Measurements from ENCODE around the gene UCP3. TPM values are rescaled to one million over a fixed set of nuclear protein-coding genes. Genes with fewer than 3 reads are reported as not detected.

The UCP3 gene
- polyA plus RNA-seq, 1 donor (not counting 4 experiments of a cell fraction or from before 2014, with no cell fraction given) = 0.52 TPM

- H3K9me1 ChIP-seq (ENCODE audit: control insufficient read depth, extremely low read depth, insufficient read depth, low read length) = no peaks in the 10 kb centered on the region
- no peaks in the 10 kb centered on the region for H3K36me3 ChIP-seq (ENCODE audit: control insufficient read depth in 2 of 2, extremely low read depth in 1 of 2, insufficient read depth in 2 of 2, low read length in 2 of 2)
- H3K27me3 ChIP-seq (ENCODE audit: control insufficient read depth, extremely low read depth, insufficient read depth, low read length) = peaks cover 9% of the 10 kb centered on the region
- no peak overlapping the region for H3K4me3 ChIP-seq (ENCODE audit: control insufficient read depth in 2 of 3, extremely low read depth in 1 of 3, insufficient read depth in 2 of 3, low read depth in 1 of 3, low read length in 3 of 3)
- H3K27ac ChIP-seq (ENCODE audit: control insufficient read depth, insufficient read depth, low read length) = no peak overlapping the region
- H3K9me3 ChIP-seq (ENCODE audit: control insufficient read depth, low read depth, low read length) = no peaks in the 10 kb centered on the region
- no peak overlapping the region for H2AFZ ChIP-seq (ENCODE audit: control insufficient read depth, low read length)
- TF ChIP-seq EZH2 (IDR thresholded peaks at IDR 0.05; ENCODE audit: low read length) = no peak
- TF ChIP-seq, protein P1, sequence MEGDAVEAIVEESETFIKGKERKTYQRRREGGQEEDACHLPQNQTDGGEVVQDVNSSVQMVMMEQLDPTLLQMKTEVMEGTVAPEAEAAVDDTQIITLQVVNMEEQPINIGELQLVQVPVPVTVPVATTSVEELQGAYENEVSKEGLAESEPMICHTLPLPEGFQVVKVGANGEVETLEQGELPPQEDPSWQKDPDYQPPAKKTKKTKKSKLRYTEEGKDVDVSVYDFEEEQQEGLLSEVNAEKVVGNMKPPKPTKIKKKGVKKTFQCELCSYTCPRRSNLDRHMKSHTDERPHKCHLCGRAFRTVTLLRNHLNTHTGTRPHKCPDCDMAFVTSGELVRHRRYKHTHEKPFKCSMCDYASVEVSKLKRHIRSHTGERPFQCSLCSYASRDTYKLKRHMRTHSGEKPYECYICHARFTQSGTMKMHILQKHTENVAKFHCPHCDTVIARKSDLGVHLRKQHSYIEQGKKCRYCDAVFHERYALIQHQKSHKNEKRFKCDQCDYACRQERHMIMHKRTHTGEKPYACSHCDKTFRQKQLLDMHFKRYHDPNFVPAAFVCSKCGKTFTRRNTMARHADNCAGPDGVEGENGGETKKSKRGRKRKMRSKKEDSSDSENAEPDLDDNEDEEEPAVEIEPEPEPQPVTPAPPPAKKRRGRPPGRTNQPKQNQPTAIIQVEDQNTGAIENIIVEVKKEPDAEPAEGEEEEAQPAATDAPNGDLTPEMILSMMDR (optimal IDR thresholded peaks at IDR 0.05 in 1 of 3, IDR thresholded peaks at IDR 0.05 in 1 of 3, conservative IDR thresholded peaks at IDR 0.05 in 1 of 3; ENCODE audit: extremely low read depth in 1 of 3, insufficient read depth in 2 of 3, low read length in 3 of 3) = no peak
- no peaks in the 10 kb centered on the region for H3K79me2 ChIP-seq (ENCODE audit: control insufficient read depth, insufficient read depth, low read length)
- no peak overlapping the region for H3K9ac ChIP-seq (ENCODE audit: control insufficient read depth, extremely low read depth, insufficient read depth, low read length)
- no peak for DNase-seq (ENCODE audit: low read depth, low spot score)
- no peaks in the 10 kb centered on the region for H4K20me1 ChIP-seq (ENCODE audit: control insufficient read depth, extremely low read depth, insufficient read depth, low read length)
- FAIRE-seq = no peak
- no peak overlapping the region for H3K4me2 ChIP-seq (ENCODE audit: control insufficient read depth, extremely low read depth, insufficient read depth, low read depth, low read length)
- dilution Hi-C loops (cut with MboI; ENCODE audit: extremely low pct_ligation_motif_present, low sequenced_read_pairs) = no loop called here
- H3K4me1 ChIP-seq (ENCODE audit: control insufficient read depth, extremely low read depth, insufficient read depth, low read length) = no peaks in the 10 kb centered on the region
Observed at GRCh38 chr11:73961321-73961720, 47.6 kb downstream of the UCP3 start.

DNA sequence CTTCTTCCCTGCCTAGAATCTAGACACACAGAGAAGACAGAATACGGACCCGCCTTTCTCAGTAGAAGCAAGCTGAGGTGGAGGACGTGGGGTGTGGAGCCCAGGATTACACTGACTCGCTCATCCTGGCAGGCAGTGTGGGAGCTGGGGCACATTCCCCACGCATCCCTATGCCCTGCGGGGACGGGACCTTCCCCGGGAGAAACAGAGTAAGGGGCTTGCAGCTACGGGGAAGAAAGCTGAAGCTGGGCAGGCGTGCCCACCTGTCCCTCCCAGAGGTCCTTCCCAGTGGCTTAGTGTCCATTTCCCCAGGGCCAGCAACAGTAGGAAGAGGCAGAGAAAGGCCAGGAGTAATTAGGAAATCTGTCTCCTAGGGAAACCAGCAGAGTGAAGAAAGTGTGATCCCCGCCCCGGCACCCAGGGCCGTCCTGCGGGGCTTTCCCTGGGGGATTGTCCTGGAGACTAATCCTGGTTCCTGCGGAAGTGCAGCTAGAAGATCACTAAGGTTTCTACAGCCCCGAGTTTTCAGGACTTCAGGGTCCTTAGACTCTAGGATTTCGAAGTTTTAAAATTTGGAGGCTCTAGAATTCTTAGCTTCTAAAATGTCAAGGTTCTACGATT is 50.3 kb downstream of the UCP3 start:
- Histone ChIP-seq H3K27ac (ENCODE audit: control insufficient read depth, insufficient read depth, low read length) (no peak overlapping the region), H3K9ac (ENCODE audit: control insufficient read depth, extremely low read depth, insufficient read depth, low read length) (no peak overlapping the region), H3K4me3 (ENCODE audit: control insufficient read depth in 2 of 3, extremely low read depth in 1 of 3, insufficient read depth in 2 of 3, low read depth in 1 of 3, low read length in 3 of 3) (no peak overlapping the region), H3K36me3 (ENCODE audit: control insufficient read depth in 2 of 2, extremely low read depth in 1 of 2, insufficient read depth in 2 of 2, low read length in 2 of 2) (no peaks in the 10 kb centered on the region), H3K4me1 (ENCODE audit: control insufficient read depth, extremely low read depth, insufficient read depth, low read length) (peaks cover 4% of the 10 kb centered on the region), H2AFZ (ENCODE audit: control insufficient read depth, low read length) (no peak overlapping the region), H3K9me1 (ENCODE audit: control insufficient read depth, extremely low read depth, insufficient read depth, low read length) (no peaks in the 10 kb centered on the region), H3K79me2 (ENCODE audit: control insufficient read depth, insufficient read depth, low read length) (no peaks in the 10 kb centered on the region), H4K20me1 (ENCODE audit: control insufficient read depth, extremely low read depth, insufficient read depth, low read length) (no peaks in the 10 kb centered on the region), H3K9me3 (ENCODE audit: control insufficient read depth, low read depth, low read length) (no peaks in the 10 kb centered on the region), H3K4me2 (ENCODE audit: control insufficient read depth, extremely low read depth, insufficient read depth, low read depth, low read length) (no peak overlapping the region), H3K27me3 (ENCODE audit: control insufficient read depth, extremely low read depth, insufficient read depth, low read length) (peaks cover 9% of the 10 kb centered on the region)
- no peak for DNase-seq (ENCODE audit: low read depth, low spot score)
- dilution Hi-C loops (cut with MboI; ENCODE audit: extremely low pct_ligation_motif_present, low sequenced_read_pairs) = no loop called here
- no peak for TF ChIP-seq EZH2 (IDR thresholded peaks at IDR 0.05; ENCODE audit: low read length)
- TF ChIP-seq, protein P1 (optimal IDR thresholded peaks at IDR 0.05 in 1 of 3, IDR thresholded peaks at IDR 0.05 in 1 of 3, conservative IDR thresholded peaks at IDR 0.05 in 1 of 3; ENCODE audit: extremely low read depth in 1 of 3, insufficient read depth in 2 of 3, low read length in 3 of 3) = no peak
- FAIRE-seq = no peak

All from keratinocyte (primary cell).